Esophagus squamous epithelium (tissue), 5 donors: ENCODE results near the gene MAEA. TPM values are rescaled to one million over a fixed set of nuclear protein-coding genes. Genes with fewer than 3 reads are reported as not detected.
A peak's percentile ranks its signal among the peaks of the same experiment; 100 is the strongest.

Experiments
- DNase-seq: peaks from one replicate; lab custom pipeline; 2025; lab: John Stamatoyannopoulos, UW
- H3K27ac ChIP-seq, 4 donors: fragments of 200-600 bp; sonication (generic); one replicate each; pipeline ENCODE4 v1.5.1; 2016 to 2019; ENCODE audit warnings: mild to moderate bottlenecking in 1 of 4
- H3K27me3 ChIP-seq, 4 donors: fragments of 200-600 bp; sonication (generic); 1 replicate in 3 of 4; 2 replicates in 1 of 4; pipeline versions ENCODE4 v1.5.1 to v1.6.0; 2017 to 2021; ENCODE audit warnings: antibody characterized with exemption in 1 of 4
- H3K36me3 ChIP-seq, 3 donors: fragments of 200-600 bp; sonication (generic); one replicate each; pipeline ENCODE4 v1.5.1; 2016 to 2019
- H3K4me1 ChIP-seq, 3 donors: fragments of 200-600 bp; sonication (generic); one replicate each; pipeline ENCODE4 v1.5.1; 2017 to 2019
- H3K4me3 ChIP-seq, 4 donors: fragments of 200-600 bp; sonication (generic); 1 replicate in 3 of 4; 2 replicates in 1 of 4; pipeline ENCODE4 v1.5.1; 2016 to 2019; ENCODE audit warnings: mild to moderate bottlenecking in 2 of 4, moderate library complexity in 1 of 4
- H3K9me3 ChIP-seq, 3 donors: fragments of 200-600 bp; sonication (generic); one replicate each; pipeline ENCODE4 v1.5.1; 2016 to 2019
- CTCF ChIP-seq, 6 experiments: fragments of 450-650 bp in 4 of 6; fragments of 200-600 bp in 2 of 6; sonication (generic) in 2 of 6; IDR thresholded peaks; one replicate each; pipeline ENCODE4 v1.5.1; 2016 to 2019; ENCODE audit warnings: antibody characterized with exemption in 6 of 6, mild to moderate bottlenecking in 4 of 6, moderate library complexity in 4 of 6
- POLR2A ChIP-seq, 4 donors: fragments of 450-650 bp; IDR thresholded peaks; one replicate each; pipeline ENCODE4 v1.6.1; 2017; ENCODE audit warnings: antibody characterized with exemption in 4 of 4, mild to moderate bottlenecking in 4 of 4, moderate library complexity in 3 of 4
- WGBS, 2 donors: methylation state at CpG; one replicate each; pipeline ENCODE4 v1.1.5; 2018; 5-methylcytosine and 5-hydroxymethylcytosine counted together
- intact Hi-C: fragments of 100-400 bp; cut with DNase I; formaldehyde crosslinking; loops from one replicate; pipeline ENCODE4 v1.15.0; 2022
- total RNA-seq, 4 donors: library from RNA; depleted of rRNA; stranded (reverse); fragments of >200 nt; gene quantifications; one replicate each; pipeline ENCODE4 v1.1.0, GENCODE V29; 2016
- donor health status: DM: yes; HTN: yes; CAD: no.

Gene MAEA
- total RNA-seq, 4 donors from 2014 or later: 56.6 to 78.7 (median 67.5) TPM

DNA sequence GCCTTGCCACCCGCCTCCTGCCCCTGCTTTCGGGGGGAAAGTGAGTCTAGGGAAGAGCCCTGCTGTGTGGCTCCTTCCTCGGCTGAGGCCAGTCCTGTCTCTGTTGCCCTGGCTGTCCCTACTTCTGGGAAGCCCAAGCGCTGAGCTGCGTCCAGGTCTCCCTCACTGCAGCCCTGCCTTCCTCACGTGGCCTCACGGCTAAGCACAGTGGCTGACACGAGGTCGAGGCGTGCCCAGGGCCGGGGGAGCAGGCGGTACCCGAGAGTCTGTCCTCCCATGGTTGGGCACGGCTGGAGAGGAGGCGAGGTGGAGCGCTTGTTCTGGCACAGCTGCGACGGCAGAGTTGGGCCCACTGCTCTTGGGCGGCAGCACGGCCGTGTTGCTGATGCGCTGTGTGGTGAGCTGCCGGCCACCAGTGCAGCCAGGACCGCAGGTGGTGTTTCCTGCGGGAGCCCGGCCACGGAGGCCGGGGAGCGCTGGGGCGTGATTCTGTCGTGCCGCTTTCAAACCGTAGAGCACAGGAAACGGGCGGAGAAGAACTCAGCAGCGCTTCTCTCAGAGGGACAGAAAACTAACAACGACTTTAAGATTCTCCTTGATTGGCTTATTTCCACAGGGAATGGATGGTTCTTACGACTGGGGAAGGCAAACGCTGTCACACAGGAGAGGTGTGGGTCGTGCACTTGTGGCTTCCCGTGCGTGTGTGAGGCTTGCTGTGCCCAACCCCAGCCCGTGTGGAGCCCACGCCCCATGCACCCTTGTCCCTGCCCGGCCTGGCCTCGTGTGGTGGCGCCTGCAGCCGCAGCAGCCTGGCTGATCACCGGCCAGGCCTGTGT, 21.3 kb downstream of the MAEA start:
- DNase-seq: no peak
- intact Hi-C loops: no loop called here
- peak overlapping the region in 3 of 4 donors; percentile 18 to 76 (median 73) for H3K27ac ChIP-seq

GRCh38 chr4:1312821-1313640, 23.3 kb downstream of the MAEA start:
- Histone ChIP-seq H3K4me3 (no peak overlapping the region), H3K36me3 (peaks cover 28 to 74% (median 36%) of the 10 kb centered on the region in 3 donors), H3K27me3 (no peaks in the 10 kb centered on the region), H3K4me1 (peaks cover 17 to 40% (median 26%) of the 10 kb centered on the region in 3 donors), H3K27ac (no peak overlapping the region), H3K9me3 (no peaks in the 10 kb centered on the region)
- TF ChIP-seq POLR2A (IDR thresholded peaks at IDR 0.05) (no peak), CTCF (IDR thresholded peaks at IDR 0.05) (no peak)
- intact Hi-C loops: no loop called here
- WGBS, 2 donors: 93% methylated on average over 18 to 20 of the region's 20 CpGs
- no peak for DNase-seq

More for the DNA sequence above, 21.3 kb downstream of the MAEA start:
- TF ChIP-seq POLR2A (IDR thresholded peaks at IDR 0.05) (no peak), CTCF (IDR thresholded peaks at IDR 0.05) (no peak)
- H3K4me3 ChIP-seq: no peak overlapping the region
- 76 to 88% methylated on average over 21 to 25 of the region's 49 CpGs for WGBS, 2 donors
- H3K4me1 ChIP-seq: peaks cover 17 to 56% (median 31%) of the 10 kb centered on the region in 3 donors
- no peaks in the 10 kb centered on the region for H3K27me3 ChIP-seq
- H3K36me3 ChIP-seq: peaks cover 15 to 56% (median 19%) of the 10 kb centered on the region in 3 donors
- H3K9me3 ChIP-seq: no peaks in the 10 kb centered on the region

DNA sequence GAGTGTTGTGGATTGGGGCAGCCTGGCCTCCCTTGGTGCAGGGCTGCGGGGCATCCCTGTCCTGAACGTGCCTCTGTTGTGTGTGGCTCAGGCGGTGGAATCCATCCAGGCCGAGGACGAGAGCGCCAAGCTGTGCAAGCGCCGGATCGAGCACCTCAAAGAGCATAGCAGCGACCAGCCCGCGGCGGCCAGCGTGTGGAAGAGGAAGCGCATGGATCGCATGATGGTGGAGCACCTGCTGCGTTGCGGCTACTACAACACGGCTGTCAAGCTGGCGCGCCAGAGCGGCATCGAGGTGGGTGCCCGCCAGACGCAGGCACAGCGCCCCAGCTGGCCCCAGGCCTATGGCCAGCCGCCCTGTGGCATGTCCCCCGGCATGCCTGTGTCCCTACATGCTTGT, 25.6 kb downstream of the MAEA start:
- H3K4me1 ChIP-seq: peaks cover under 1 to 18% (median 5%) of the 10 kb centered on the region in 3 donors
- no peak for DNase-seq
- TF ChIP-seq CTCF (IDR thresholded peaks at IDR 0.05) (no peak), POLR2A (IDR thresholded peaks at IDR 0.05) (no peak)
- H3K9me3 ChIP-seq: no peaks in the 10 kb centered on the region
- H3K27me3 ChIP-seq: no peaks in the 10 kb centered on the region
- intact Hi-C loops: no loop called here
- no peak overlapping the region for H3K27ac ChIP-seq
- WGBS, 2 donors: 88% methylated on average over 18 of the region's 28 CpGs; no CpG with 5 or more reads in 1 of the 2 donors
- H3K36me3 ChIP-seq: peaks cover 32 to 91% (median 40%) of the 10 kb centered on the region in 3 donors
- no peak overlapping the region for H3K4me3 ChIP-seq

DNA sequence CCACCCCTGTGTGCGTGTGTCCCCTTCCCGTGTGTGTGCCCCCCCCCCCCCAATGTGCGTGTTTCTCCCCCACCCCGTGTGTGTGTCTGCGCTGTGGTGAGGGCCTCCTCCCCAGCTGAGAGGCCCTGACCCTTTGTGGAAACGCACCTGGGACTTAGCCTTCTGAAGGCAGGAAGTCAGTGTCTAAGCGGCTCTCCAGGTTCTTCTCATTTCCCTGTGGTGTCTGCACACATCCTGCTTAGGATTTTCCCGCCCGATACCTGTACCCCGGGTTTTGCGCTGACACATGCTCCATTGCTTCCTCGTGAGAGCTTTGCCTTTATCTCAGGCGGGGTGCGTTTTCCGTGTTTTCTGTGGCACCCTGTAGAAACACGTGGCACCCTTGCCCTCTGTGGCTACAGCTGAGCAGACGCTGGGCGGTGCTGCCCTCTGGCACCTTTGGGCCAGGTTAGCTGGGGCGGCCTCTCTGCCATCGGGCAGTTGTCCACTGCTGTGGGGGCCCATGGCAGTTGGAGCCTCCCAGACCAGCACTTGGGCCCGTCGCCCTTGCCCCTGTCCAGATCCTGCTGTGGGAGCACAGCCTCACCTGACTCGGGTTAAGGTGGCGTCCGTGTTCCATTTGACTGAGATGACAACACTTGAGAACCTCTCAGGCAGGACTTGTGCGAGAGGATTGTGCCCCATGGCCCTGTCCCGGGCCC, 26.3 kb downstream of the MAEA start:
- H3K27me3 ChIP-seq: no peaks in the 10 kb centered on the region
- peaks cover 32 to 98% (median 40%) of the 10 kb centered on the region in 3 donors for H3K36me3 ChIP-seq
- no peaks in the 10 kb centered on the region for H3K9me3 ChIP-seq
- H3K4me1 ChIP-seq: peaks cover 0 to 11% (median 0%) of the 10 kb centered on the region in 3 donors
- H3K4me3 ChIP-seq: no peak overlapping the region
- intact Hi-C loops: no loop called here
- 89 to 92% methylated on average over 12 to 21 of the region's 27 CpGs for WGBS, 2 donors
- DNase-seq: no peak
- TF ChIP-seq CTCF (IDR thresholded peaks at IDR 0.05): no peak
- TF ChIP-seq POLR2A (IDR thresholded peaks at IDR 0.05): no peak
- no peak overlapping the region for H3K27ac ChIP-seq
